Mucosa of descending colon (tissue), 3 donors: ENCODE data around the gene DNMT3A. TPM values are rescaled to one million over a fixed set of nuclear protein-coding genes. Genes with fewer than 3 reads are reported as not detected.
A peak's percentile ranks its signal among the peaks of the same experiment; 100 is the strongest.

Experiments
- ATAC-seq: fragments of 200-7000 bp; cut with Tn5 transposase; one replicate; pipeline ENCODE4 v1.9.1; 2020; ENCODE audit warnings: mild to moderate bottlenecking, moderate library complexity
- DNase-seq, 3 donors: peaks; one replicate each; pipeline ENCODE4 v3.0.0-alpha.2; 2020
- H3K36me3 ChIP-seq: fragments of 200-600 bp; one replicate; pipeline ENCODE4 v1.8.0; 2021; ENCODE audit warnings: low read depth, mild to moderate bottlenecking
- H3K4me1 ChIP-seq: fragments of 200-600 bp; one replicate; pipeline ENCODE4 v1.8.0; 2021; ENCODE audit warnings: low read depth, mild to moderate bottlenecking
- H3K4me3 ChIP-seq: fragments of 200-600 bp; one replicate; pipeline ENCODE4 v1.8.0; 2021; ENCODE audit warnings: mild to moderate bottlenecking
- H3K9me3 ChIP-seq: fragments of 200-600 bp; one replicate; pipeline ENCODE4 v1.8.0; 2021; ENCODE audit warnings: mild to moderate bottlenecking
- intact Hi-C, 2 donors: fragments of 100-400 bp; cut with DNase I in 1 of 2; cut with micrococcal nuclease in 1 of 2; formaldehyde crosslinking; loops; one replicate each; pipeline versions ENCODE4 v1.11.0 to v1.11.1; 2022; cut with DNase I, micrococcal nuclease
- total RNA-seq, 3 donors: library from RNA; stranded (reverse); fragmentation: NEBNext Ultra II Directional in 2 of 3; extraction: Animal tissue kit (Norgen Biotek cat#: 25700) in 2 of 3; gene quantifications; one replicate each; pipeline versions ENCODE4 v1.2.1 to v1.2.4, GENCODE V29; 2021 to 2023
- TF ChIP-seq, protein P1 (sequence below): fragments of 200-600 bp; IDR thresholded peaks from one replicate; pipeline ENCODE4 v1.8.0; 2022; ENCODE audit warnings: antibody characterized with exemption, mild to moderate bottlenecking
- donor health status: DM: no; HTN: no; CAD: no; lungs with moderate emphysema.
- donor health status: DM: no; HTN: no; CAD: no.
- donor health status: DM: no; HTN: yes; CAD: no.

Gene DNMT3A
- total RNA-seq, 3 donors from 2014 or later, result 31.2 to 50.8 (median 33.0) TPM

GRCh38 chr2:25310965-25311864 lies 30.5 kb downstream of the DNMT3A start:
- H3K4me1 ChIP-seq, result peaks cover 16% of the 10 kb centered on the region
- H3K9me3 ChIP-seq, result no peaks in the 10 kb centered on the region
- H3K4me3 ChIP-seq, result no peak overlapping the region
- DNase-seq (peak; percentile 89), ATAC-seq (peak; percentile 88)
- intact Hi-C loops, result no loop called here
- no peaks in the 10 kb centered on the region for H3K36me3 ChIP-seq
- TF ChIP-seq, protein P1, sequence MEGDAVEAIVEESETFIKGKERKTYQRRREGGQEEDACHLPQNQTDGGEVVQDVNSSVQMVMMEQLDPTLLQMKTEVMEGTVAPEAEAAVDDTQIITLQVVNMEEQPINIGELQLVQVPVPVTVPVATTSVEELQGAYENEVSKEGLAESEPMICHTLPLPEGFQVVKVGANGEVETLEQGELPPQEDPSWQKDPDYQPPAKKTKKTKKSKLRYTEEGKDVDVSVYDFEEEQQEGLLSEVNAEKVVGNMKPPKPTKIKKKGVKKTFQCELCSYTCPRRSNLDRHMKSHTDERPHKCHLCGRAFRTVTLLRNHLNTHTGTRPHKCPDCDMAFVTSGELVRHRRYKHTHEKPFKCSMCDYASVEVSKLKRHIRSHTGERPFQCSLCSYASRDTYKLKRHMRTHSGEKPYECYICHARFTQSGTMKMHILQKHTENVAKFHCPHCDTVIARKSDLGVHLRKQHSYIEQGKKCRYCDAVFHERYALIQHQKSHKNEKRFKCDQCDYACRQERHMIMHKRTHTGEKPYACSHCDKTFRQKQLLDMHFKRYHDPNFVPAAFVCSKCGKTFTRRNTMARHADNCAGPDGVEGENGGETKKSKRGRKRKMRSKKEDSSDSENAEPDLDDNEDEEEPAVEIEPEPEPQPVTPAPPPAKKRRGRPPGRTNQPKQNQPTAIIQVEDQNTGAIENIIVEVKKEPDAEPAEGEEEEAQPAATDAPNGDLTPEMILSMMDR, result no peak

DNA sequence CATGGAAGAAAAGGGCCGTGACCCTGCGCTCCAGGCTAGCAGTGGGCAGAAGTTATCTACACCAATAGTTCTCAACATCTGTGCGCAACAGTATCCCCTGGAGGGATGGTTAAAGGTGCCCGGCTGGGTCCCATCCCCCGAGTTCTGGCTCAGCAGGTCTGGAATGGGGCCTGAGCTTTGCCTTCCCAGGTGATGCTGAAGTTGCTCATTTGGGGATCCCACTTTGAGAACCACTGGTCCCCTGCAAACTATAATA lies 31.1 kb downstream of the DNMT3A start:
- no peak for ATAC-seq
- Histone ChIP-seq H3K4me1 (peaks cover 16% of the 10 kb centered on the region), H3K9me3 (no peaks in the 10 kb centered on the region), H3K4me3 (no peak overlapping the region), H3K36me3 (no peaks in the 10 kb centered on the region)
- peak in 1 of 3 donors; percentile 32 for DNase-seq
- TF ChIP-seq, protein P1, result no peak
- intact Hi-C loops, result no loop called here

DNA sequence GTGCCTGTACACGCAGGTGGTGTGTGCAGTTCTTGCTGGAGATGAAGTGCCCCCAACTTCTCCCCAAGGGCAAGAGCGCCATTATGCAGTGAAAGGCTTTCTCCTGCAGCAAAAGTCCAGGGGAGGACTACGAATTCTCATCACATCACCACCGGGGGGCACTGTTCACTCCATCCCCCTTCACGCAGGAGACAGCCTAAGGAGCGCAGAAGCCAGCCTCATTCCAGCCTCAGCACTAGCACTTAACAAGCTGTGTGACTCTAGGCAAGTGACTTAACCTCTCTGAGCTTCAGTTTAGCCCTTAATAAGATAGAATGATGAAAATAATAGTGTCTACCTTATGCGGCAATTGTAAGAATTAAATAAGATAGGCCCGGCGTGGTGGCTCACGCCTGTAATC lies 32.3 kb downstream of the DNMT3A start:
- TF ChIP-seq, protein P1, result no peak
- H3K4me3 ChIP-seq, result no peak overlapping the region
- intact Hi-C loops, result no loop called here
- peak; percentile 22 for ATAC-seq
- no peaks in the 10 kb centered on the region for H3K9me3 ChIP-seq
- no peaks in the 10 kb centered on the region for H3K36me3 ChIP-seq
- peaks cover 12% of the 10 kb centered on the region for H3K4me1 ChIP-seq
- peak in 2 of 3 donors; percentile 71 for DNase-seq

- H3K36me3 ChIP-seq, result no peaks in the 10 kb centered on the region
- H3K4me3 ChIP-seq, result no peak overlapping the region
- ATAC-seq, result no peak
- intact Hi-C loops, result no loop called here
- TF ChIP-seq, protein P1, result no peak
- no peaks in the 10 kb centered on the region for H3K9me3 ChIP-seq
- H3K4me1 ChIP-seq, result peaks cover 12% of the 10 kb centered on the region
- no peak for DNase-seq
Measured at GRCh38 chr2:25308599-25308998, 33.1 kb downstream of the DNMT3A start.

- TF ChIP-seq, protein P1, result no peak
- Histone ChIP-seq H3K4me1 (peaks cover 12% of the 10 kb centered on the region), H3K9me3 (no peaks in the 10 kb centered on the region), H3K4me3 (no peak overlapping the region), H3K36me3 (no peaks in the 10 kb centered on the region)
- ATAC-seq, result no peak
- no peak for DNase-seq
- intact Hi-C loops, result no loop called here
Measured at GRCh38 chr2:25307949-25308557, 33.7 kb downstream of the DNMT3A start.
